ENCODE data around the gene SETD7.
"Not testable (repeated sequence)": the region's sequence is repeated elsewhere in the genome, so short reads cannot be mapped to it uniquely, and the experiment has no call there.

SETD7 gene

GRCh38 chr4:139472852-139473251 is 83.2 kb downstream of the SETD7 start:
- no peak overlapping the region for H3K4me3 ChIP-seq (ENCODE audit: low read length)
- no peaks in the 10 kb centered on the region for H3K27me3 ChIP-seq (ENCODE audit: control insufficient read depth, insufficient read depth, low read length)
- no peaks in the 10 kb centered on the region for H3K9me3 ChIP-seq (replicated peaks; ENCODE audit: low read length)
- H3K4me2 ChIP-seq (ENCODE audit: low read length), result no peak overlapping the region
- H3K36me3 ChIP-seq (ENCODE audit: insufficient read depth, low read length), result peaks cover 11% of the 10 kb centered on the region
- no peak overlapping the region for H3K9ac ChIP-seq (ENCODE audit: low read depth, low read length)
- H3K4me1 ChIP-seq (ENCODE audit: control insufficient read depth, insufficient read depth, low read length), result no peaks in the 10 kb centered on the region

GRCh38 chr4:139470997-139471665 is 84.9 kb downstream of the SETD7 start:
- Histone ChIP-seq H3K4me2 (ENCODE audit: low read length) (no peak overlapping the region), H3K9ac (ENCODE audit: low read depth, low read length) (no peak overlapping the region), H3K36me3 (ENCODE audit: insufficient read depth, low read length) (peaks cover 11% of the 10 kb centered on the region), H3K4me3 (ENCODE audit: low read length) (no peak overlapping the region), H3K27me3 (ENCODE audit: control insufficient read depth, insufficient read depth, low read length) (no peaks in the 10 kb centered on the region), H3K9me3 (replicated peaks; ENCODE audit: low read length) (no peaks in the 10 kb centered on the region), H3K4me1 (ENCODE audit: control insufficient read depth, insufficient read depth, low read length) (no peaks in the 10 kb centered on the region)

- no peaks in the 10 kb centered on the region for H3K4me1 ChIP-seq (ENCODE audit: control insufficient read depth, insufficient read depth, low read length)
- H3K4me3 ChIP-seq (ENCODE audit: low read length), result no peak overlapping the region
- no peaks in the 10 kb centered on the region for H3K27me3 ChIP-seq (ENCODE audit: control insufficient read depth, insufficient read depth, low read length)
- H3K4me2 ChIP-seq (ENCODE audit: low read length), result no peak overlapping the region
- peaks cover 11% of the 10 kb centered on the region for H3K36me3 ChIP-seq (ENCODE audit: insufficient read depth, low read length)
- H3K9ac ChIP-seq (ENCODE audit: low read depth, low read length), result no peak overlapping the region
- no peaks in the 10 kb centered on the region for H3K9me3 ChIP-seq (replicated peaks; ENCODE audit: low read length)
These were observed 85.7 kb downstream of the SETD7 start for GRCh38 chr4:139470295-139470694.

GRCh38 chr4:139469869-139470268 is 86.2 kb downstream of the SETD7 start:
- Histone ChIP-seq H3K27me3 (ENCODE audit: control insufficient read depth, insufficient read depth, low read length) (no peaks in the 10 kb centered on the region), H3K9me3 (replicated peaks; ENCODE audit: low read length) (no peaks in the 10 kb centered on the region), H3K4me2 (ENCODE audit: low read length) (no peak overlapping the region), H3K9ac (ENCODE audit: low read depth, low read length) (no peak overlapping the region), H3K4me3 (ENCODE audit: low read length) (no peak overlapping the region), H3K36me3 (ENCODE audit: insufficient read depth, low read length) (peaks cover 11% of the 10 kb centered on the region), H3K4me1 (ENCODE audit: control insufficient read depth, insufficient read depth, low read length) (no peaks in the 10 kb centered on the region)

GRCh38 chr4:139469216-139469615 is 86.8 kb downstream of the SETD7 start:
- H3K4me1 ChIP-seq (ENCODE audit: control insufficient read depth, insufficient read depth, low read length), result no peaks in the 10 kb centered on the region
- no peaks in the 10 kb centered on the region for H3K9me3 ChIP-seq (replicated peaks; ENCODE audit: low read length)
- peaks cover 11% of the 10 kb centered on the region for H3K36me3 ChIP-seq (ENCODE audit: insufficient read depth, low read length)
- no peak overlapping the region for H3K9ac ChIP-seq (ENCODE audit: low read depth, low read length)
- H3K27me3 ChIP-seq (ENCODE audit: control insufficient read depth, insufficient read depth, low read length), result no peaks in the 10 kb centered on the region
- H3K4me2 ChIP-seq (ENCODE audit: low read length), result no peak overlapping the region
- H3K4me3 ChIP-seq (ENCODE audit: low read length), result no peak overlapping the region

GRCh38 chr4:139468756-139469155 is 87.3 kb downstream of the SETD7 start:
- not testable (repeated sequence) for H3K4me1 ChIP-seq (ENCODE audit: control insufficient read depth, insufficient read depth, low read length); H3K9me3 ChIP-seq (replicated peaks; ENCODE audit: low read length); H3K4me3 ChIP-seq (ENCODE audit: low read length); H3K27me3 ChIP-seq (ENCODE audit: control insufficient read depth, insufficient read depth, low read length); H3K4me2 ChIP-seq (ENCODE audit: low read length); H3K9ac ChIP-seq (ENCODE audit: low read depth, low read length)
- peaks cover 11% of the 10 kb centered on the region for H3K36me3 ChIP-seq (ENCODE audit: insufficient read depth, low read length)

GRCh38 chr4:139465922-139466321 is 90.1 kb downstream of the SETD7 start:
- no peaks in the 10 kb centered on the region for H3K36me3 ChIP-seq (ENCODE audit: insufficient read depth, low read length)
- no peaks in the 10 kb centered on the region for H3K9me3 ChIP-seq (replicated peaks; ENCODE audit: low read length)
- H3K9ac ChIP-seq (ENCODE audit: low read depth, low read length), result no peak overlapping the region
- no peaks in the 10 kb centered on the region for H3K4me1 ChIP-seq (ENCODE audit: control insufficient read depth, insufficient read depth, low read length)
- H3K4me3 ChIP-seq (ENCODE audit: low read length), result no peak overlapping the region
- H3K27me3 ChIP-seq (ENCODE audit: control insufficient read depth, insufficient read depth, low read length), result no peaks in the 10 kb centered on the region
- H3K4me2 ChIP-seq (ENCODE audit: low read length), result no peak overlapping the region

GRCh38 chr4:139464512-139464911 is 91.5 kb downstream of the SETD7 start:
- H3K27me3 ChIP-seq (ENCODE audit: control insufficient read depth, insufficient read depth, low read length); H3K9me3 ChIP-seq (replicated peaks; ENCODE audit: low read length); H3K9ac ChIP-seq (ENCODE audit: low read depth, low read length); H3K36me3 ChIP-seq (ENCODE audit: insufficient read depth, low read length); H3K4me1 ChIP-seq (ENCODE audit: control insufficient read depth, insufficient read depth, low read length); H3K4me2 ChIP-seq (ENCODE audit: low read length); H3K4me3 ChIP-seq (ENCODE audit: low read length): not testable (repeated sequence)

GRCh38 chr4:139461022-139461628 is 94.9 kb downstream of the SETD7 start:
- H3K9me3 ChIP-seq (replicated peaks; ENCODE audit: low read length), result no peaks in the 10 kb centered on the region
- H3K36me3 ChIP-seq (ENCODE audit: insufficient read depth, low read length), result no peaks in the 10 kb centered on the region
- no peak overlapping the region for H3K9ac ChIP-seq (ENCODE audit: low read depth, low read length)
- no peak overlapping the region for H3K4me2 ChIP-seq (ENCODE audit: low read length)
- H3K4me1 ChIP-seq (ENCODE audit: control insufficient read depth, insufficient read depth, low read length), result peaks cover 17% of the 10 kb centered on the region
- H3K27me3 ChIP-seq (ENCODE audit: control insufficient read depth, insufficient read depth, low read length), result no peaks in the 10 kb centered on the region
- no peak overlapping the region for H3K4me3 ChIP-seq (ENCODE audit: low read length)

GRCh38 chr4:139460565-139460964 is 95.5 kb downstream of the SETD7 start:
- Histone ChIP-seq H3K9me3 (replicated peaks; ENCODE audit: low read length) (no peaks in the 10 kb centered on the region), H3K4me2 (ENCODE audit: low read length) (no peak overlapping the region), H3K9ac (ENCODE audit: low read depth, low read length) (no peak overlapping the region), H3K36me3 (ENCODE audit: insufficient read depth, low read length) (no peaks in the 10 kb centered on the region), H3K27me3 (ENCODE audit: control insufficient read depth, insufficient read depth, low read length) (no peaks in the 10 kb centered on the region), H3K4me3 (ENCODE audit: low read length) (no peak overlapping the region), H3K4me1 (ENCODE audit: control insufficient read depth, insufficient read depth, low read length) (peaks cover 22% of the 10 kb centered on the region)

- Histone ChIP-seq H3K9ac (ENCODE audit: low read depth, low read length) (no peak overlapping the region), H3K4me1 (ENCODE audit: control insufficient read depth, insufficient read depth, low read length) (peaks cover 29% of the 10 kb centered on the region), H3K9me3 (replicated peaks; ENCODE audit: low read length) (no peaks in the 10 kb centered on the region), H3K4me2 (ENCODE audit: low read length) (no peak overlapping the region), H3K27me3 (ENCODE audit: control insufficient read depth, insufficient read depth, low read length) (no peaks in the 10 kb centered on the region), H3K4me3 (ENCODE audit: low read length) (no peak overlapping the region), H3K36me3 (ENCODE audit: insufficient read depth, low read length) (no peaks in the 10 kb centered on the region)
These were observed 97.0 kb downstream of the SETD7 start for GRCh38 chr4:139458999-139459398.

GRCh38 chr4:139458543-139458942 is 97.5 kb downstream of the SETD7 start:
- no peaks in the 10 kb centered on the region for H3K27me3 ChIP-seq (ENCODE audit: control insufficient read depth, insufficient read depth, low read length)
- no peaks in the 10 kb centered on the region for H3K9me3 ChIP-seq (replicated peaks; ENCODE audit: low read length)
- H3K4me2 ChIP-seq (ENCODE audit: low read length), result no peak overlapping the region
- H3K4me1 ChIP-seq (ENCODE audit: control insufficient read depth, insufficient read depth, low read length), result peaks cover 29% of the 10 kb centered on the region
- H3K9ac ChIP-seq (ENCODE audit: low read depth, low read length), result no peak overlapping the region
- H3K4me3 ChIP-seq (ENCODE audit: low read length), result no peak overlapping the region
- no peaks in the 10 kb centered on the region for H3K36me3 ChIP-seq (ENCODE audit: insufficient read depth, low read length)
